Natural killer cell (primary cell): ENCODE results near the gene LARGE1. TPM values are rescaled to one million over a fixed set of nuclear protein-coding genes. Genes with fewer than 3 reads are reported as not detected.

Experiments
- ATAC-seq, 3 donors: fragments of 150-1000 bp in 2 of 3; fragments of 200-7000 bp in 1 of 3; cut with Tn5 transposase; 1 replicate in 1 of 3; 2 replicates in 2 of 3; pipeline ENCODE4 v1.10.0; 2021; ENCODE audit warnings: mild to moderate bottlenecking in 2 of 3, moderate library complexity in 2 of 3
- DNase-seq, 2 donors: peaks; one replicate each; pipeline versions ENCODE4 v3.0.0 to v3.0.0-alpha.2; 2013 to 2021; ENCODE audit warnings: mixed read lengths in 1 of 2
- H3K27ac ChIP-seq: one replicate; pipeline ENCODE4 v1.5.1; 2013; ENCODE audit warnings: mild to moderate bottlenecking, low read length
- H3K27me3 ChIP-seq: one replicate; pipeline ENCODE4 v1.6.1; 2013; ENCODE audit warnings: low read length; ENCODE audit not compliant: control insufficient read depth, insufficient read depth
- H3K36me3 ChIP-seq: one replicate; pipeline ENCODE4 v1.6.1; 2013; ENCODE audit warnings: low read length; ENCODE audit not compliant: control insufficient read depth, insufficient read depth
- H3K4me1 ChIP-seq: one replicate; pipeline ENCODE4 v1.6.1; 2013; ENCODE audit warnings: low read length; ENCODE audit not compliant: control insufficient read depth, insufficient read depth
- H3K4me3 ChIP-seq: one replicate; pipeline ENCODE4 v1.5.1; 2013; ENCODE audit warnings: low read length
- H3K9me3 ChIP-seq: one replicate; pipeline ENCODE4 v1.6.1; 2013; ENCODE audit warnings: low read length; ENCODE audit not compliant: control insufficient read depth, insufficient read depth
- H3K27ac Mint-ChIP-seq, 2 donors: one replicate each; pipeline ENCODE4 v1.8.0; 2022; ENCODE audit warnings: mild to moderate bottlenecking in 2 of 2, mixed read lengths in 2 of 2, moderate library complexity in 1 of 2
- H3K27me3 Mint-ChIP-seq, 2 donors: one replicate each; pipeline ENCODE4 v1.8.0; 2022; ENCODE audit warnings: low read depth in 2 of 2, mixed read lengths in 2 of 2
- H3K36me3 Mint-ChIP-seq: one replicate; pipeline ENCODE4 v1.8.0; 2022; ENCODE audit warnings: mixed read lengths
- H3K4me1 Mint-ChIP-seq, 2 donors: one replicate each; pipeline ENCODE4 v1.8.0; 2022; ENCODE audit warnings: mixed read lengths in 2 of 2
- H3K4me3 Mint-ChIP-seq: one replicate; pipeline ENCODE4 v1.8.0; 2022; ENCODE audit warnings: mild to moderate bottlenecking, moderate library complexity, mixed read lengths
- H3K9me3 Mint-ChIP-seq, 2 donors: one replicate each; pipeline ENCODE4 v1.8.0; 2022; ENCODE audit warnings: mixed read lengths in 2 of 2
- WGBS: methylation state at CpG from one replicate; pipeline ENCODE4 v1.1.7; 2013; ENCODE audit warnings: missing lambda C conversion rate; ENCODE audit not compliant: insufficient coverage; 5-methylcytosine and 5-hydroxymethylcytosine counted together
- intact Hi-C: fragments of 100-400 bp; cut with micrococcal nuclease; formaldehyde crosslinking; loops from one replicate; pipeline ENCODE4 v1.14.2; 2022
- total RNA-seq, 4 donors: library from RNA; stranded (reverse); fragments of 120-200 nt in 1 of 4; gene quantifications; one replicate each; pipeline versions ENCODE4 v1.2.3 to v1.2.4, GENCODE V29; 2013 to 2022
- TF ChIP-seq, protein P1 (sequence below): fragments of 200-600 bp; IDR thresholded peaks from one replicate; pipeline ENCODE4 v1.8.0; 2022; ENCODE audit warnings: antibody characterized with exemption

LARGE1 gene
- total RNA-seq, 3 donors from 2014 or later (not counting 1 experiment from before 2014, with no cell fraction given): 2.6 to 11.6 (median 4.1) TPM

DNA sequence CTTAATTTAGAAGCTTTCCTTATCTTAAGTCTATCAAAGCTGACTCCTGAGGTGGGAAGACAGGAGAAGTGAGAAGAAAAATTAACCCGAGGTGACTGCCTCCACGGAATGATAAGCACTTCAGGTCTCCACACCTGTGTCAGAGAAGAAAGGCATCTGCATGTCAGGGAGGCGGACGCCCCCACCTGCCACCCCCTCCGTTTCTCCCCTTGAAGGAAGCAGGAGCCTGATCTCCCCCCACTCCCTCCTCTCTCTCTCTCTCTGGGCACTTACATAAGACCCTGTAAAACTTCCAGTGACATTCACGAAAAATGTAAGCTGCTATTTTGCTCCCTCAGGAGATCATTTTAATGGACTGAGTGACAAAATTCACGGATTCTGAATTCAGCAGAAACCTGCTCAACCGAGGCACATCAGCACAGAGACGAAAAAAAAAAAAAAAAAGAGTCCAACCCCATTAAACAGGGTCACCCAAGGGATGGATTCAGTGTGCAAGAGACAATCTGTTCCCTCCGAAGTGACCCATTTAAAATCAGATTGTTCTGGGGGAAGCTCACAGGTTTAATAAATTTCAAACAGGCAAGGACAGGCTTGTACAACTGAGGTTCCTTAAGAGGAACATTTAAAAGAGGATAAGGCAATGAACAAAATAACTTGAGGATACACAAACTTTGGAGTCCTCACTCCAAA lies 1.5 kb downstream of the LARGE1 start:
- Mint-ChIP-seq H3K27me3 (peaks cover 36 to 65% of the 10 kb centered on the region in 2 donors), H3K27ac (no peak overlapping the region), H3K36me3 (no peaks in the 10 kb centered on the region), H3K9me3 (no peaks in the 10 kb centered on the region), H3K4me1 (peaks cover 17 to 25% of the 10 kb centered on the region in 2 donors), H3K4me3 (peak overlapping the region; percentile 80)
- H3K4me1 ChIP-seq: peaks cover 26% of the 10 kb centered on the region
- intact Hi-C loops: no loop called here
- H3K4me3 ChIP-seq: no peak overlapping the region
- TF ChIP-seq, protein P1, sequence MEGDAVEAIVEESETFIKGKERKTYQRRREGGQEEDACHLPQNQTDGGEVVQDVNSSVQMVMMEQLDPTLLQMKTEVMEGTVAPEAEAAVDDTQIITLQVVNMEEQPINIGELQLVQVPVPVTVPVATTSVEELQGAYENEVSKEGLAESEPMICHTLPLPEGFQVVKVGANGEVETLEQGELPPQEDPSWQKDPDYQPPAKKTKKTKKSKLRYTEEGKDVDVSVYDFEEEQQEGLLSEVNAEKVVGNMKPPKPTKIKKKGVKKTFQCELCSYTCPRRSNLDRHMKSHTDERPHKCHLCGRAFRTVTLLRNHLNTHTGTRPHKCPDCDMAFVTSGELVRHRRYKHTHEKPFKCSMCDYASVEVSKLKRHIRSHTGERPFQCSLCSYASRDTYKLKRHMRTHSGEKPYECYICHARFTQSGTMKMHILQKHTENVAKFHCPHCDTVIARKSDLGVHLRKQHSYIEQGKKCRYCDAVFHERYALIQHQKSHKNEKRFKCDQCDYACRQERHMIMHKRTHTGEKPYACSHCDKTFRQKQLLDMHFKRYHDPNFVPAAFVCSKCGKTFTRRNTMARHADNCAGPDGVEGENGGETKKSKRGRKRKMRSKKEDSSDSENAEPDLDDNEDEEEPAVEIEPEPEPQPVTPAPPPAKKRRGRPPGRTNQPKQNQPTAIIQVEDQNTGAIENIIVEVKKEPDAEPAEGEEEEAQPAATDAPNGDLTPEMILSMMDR: no peak
- H3K36me3 ChIP-seq: no peaks in the 10 kb centered on the region
- WGBS: 54% methylated on average over 10 of the region's 10 CpGs
- H3K9me3 ChIP-seq: peaks cover 2% of the 10 kb centered on the region
- H3K27ac ChIP-seq: no peak overlapping the region
- no peak for ATAC-seq
- peaks cover 18% of the 10 kb centered on the region for H3K27me3 ChIP-seq
- DNase-seq: no peak

DNA sequence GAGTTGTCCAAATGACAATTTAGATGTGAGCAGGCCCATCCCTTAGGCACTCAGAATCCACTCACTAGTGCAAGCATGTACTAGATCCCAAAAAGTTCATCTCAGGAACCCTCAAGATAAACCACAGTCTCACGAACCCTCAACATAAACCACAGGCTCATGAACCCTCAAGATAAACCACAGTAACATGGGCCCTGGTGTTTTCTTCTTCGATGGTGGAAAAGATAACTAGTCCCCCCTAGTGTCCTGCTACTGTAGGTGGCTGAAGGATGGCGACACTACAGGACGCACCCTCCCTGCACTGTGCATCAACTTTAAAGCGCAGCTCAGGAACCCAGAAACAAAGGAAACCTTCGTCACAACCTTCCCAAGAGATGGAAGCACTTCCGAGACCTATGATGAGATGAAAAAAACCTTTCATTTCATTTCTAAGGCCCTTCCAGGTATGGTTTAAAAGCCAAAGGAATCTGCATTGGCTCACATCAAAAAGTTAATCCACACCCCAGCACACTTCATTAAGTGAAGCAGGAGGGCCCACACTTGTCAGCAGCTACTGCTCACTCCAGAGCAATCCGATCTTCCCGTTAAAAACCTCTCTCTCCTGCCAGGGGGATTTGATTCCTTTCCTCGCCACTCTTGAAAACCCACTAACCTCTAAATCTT lies 2.4 kb downstream of the LARGE1 start:
- H3K27ac ChIP-seq: no peak overlapping the region
- peaks cover 16 to 24% of the 10 kb centered on the region in 2 donors for H3K4me1 Mint-ChIP-seq
- peaks cover 14% of the 10 kb centered on the region for H3K27me3 ChIP-seq
- H3K4me1 ChIP-seq: peaks cover 26% of the 10 kb centered on the region
- no peaks in the 10 kb centered on the region for H3K36me3 ChIP-seq
- intact Hi-C loops: no loop called here
- TF ChIP-seq, protein P1: no peak
- peaks cover 28 to 56% of the 10 kb centered on the region in 2 donors for H3K27me3 Mint-ChIP-seq
- H3K27ac Mint-ChIP-seq: no peak overlapping the region
- 52% methylated on average over 10 of the region's 10 CpGs for WGBS
- peaks cover 2% of the 10 kb centered on the region for H3K9me3 ChIP-seq
- no peaks in the 10 kb centered on the region for H3K36me3 Mint-ChIP-seq
- H3K9me3 Mint-ChIP-seq: no peaks in the 10 kb centered on the region
- ATAC-seq: no peak
- DNase-seq: no peak
- no peak overlapping the region for H3K4me3 Mint-ChIP-seq
- H3K4me3 ChIP-seq: no peak overlapping the region

DNA sequence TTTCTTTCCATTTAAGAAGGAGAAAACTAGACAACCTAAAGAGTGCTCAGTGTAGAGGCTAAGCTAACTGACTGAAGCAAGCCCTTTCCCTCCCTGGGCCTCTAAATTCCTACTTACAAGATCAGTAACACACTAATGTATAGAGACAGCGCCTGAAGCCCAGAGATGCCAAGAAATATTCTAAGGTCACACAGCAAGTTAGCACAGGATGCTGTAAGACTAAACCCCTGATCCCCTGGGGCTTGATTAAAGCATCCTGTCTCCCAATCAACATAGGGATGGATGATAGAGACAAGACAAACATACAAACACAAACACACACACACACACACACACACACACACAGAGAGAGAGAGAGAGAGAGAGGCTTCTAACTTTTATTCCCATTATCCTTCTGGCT lies 5.6 kb downstream of the LARGE1 start:
- Mint-ChIP-seq H3K9me3 (no peaks in the 10 kb centered on the region), H3K4me1 (peaks cover 12 to 14% of the 10 kb centered on the region in 2 donors), H3K27ac (no peak overlapping the region), H3K27me3 (peaks cover 24 to 58% of the 10 kb centered on the region in 2 donors), H3K36me3 (no peaks in the 10 kb centered on the region), H3K4me3 (no peak overlapping the region)
- Histone ChIP-seq H3K27ac (no peak overlapping the region), H3K9me3 (peaks cover 2% of the 10 kb centered on the region), H3K36me3 (no peaks in the 10 kb centered on the region), H3K27me3 (peaks cover 3% of the 10 kb centered on the region), H3K4me1 (peaks cover 5% of the 10 kb centered on the region), H3K4me3 (no peak overlapping the region)
- no peak for ATAC-seq
- no peak for DNase-seq
- intact Hi-C loops: no loop called here
- TF ChIP-seq, protein P1: no peak
- WGBS: 89% methylated on average over 1 of the region's 1 CpG
